Hematopoietic multipotent progenitor cell treated with erythropoietin and hydrocortisone succinate and interleukin-3 and kit ligand, for 4 days (in vitro differentiated cells): ENCODE results near the gene SEC24B.
A peak's percentile ranks its signal among the peaks of the same experiment; 100 is the strongest.
"Not testable (repeated sequence)": the region's sequence is repeated elsewhere in the genome, so short reads cannot be mapped to it uniquely, and the experiment has no call there.

ENCODE experiments used
- DNase-seq: peaks from one replicate; pipeline ENCODE4 v3.0.0-alpha.2; 2015

Gene SEC24B

DNA sequence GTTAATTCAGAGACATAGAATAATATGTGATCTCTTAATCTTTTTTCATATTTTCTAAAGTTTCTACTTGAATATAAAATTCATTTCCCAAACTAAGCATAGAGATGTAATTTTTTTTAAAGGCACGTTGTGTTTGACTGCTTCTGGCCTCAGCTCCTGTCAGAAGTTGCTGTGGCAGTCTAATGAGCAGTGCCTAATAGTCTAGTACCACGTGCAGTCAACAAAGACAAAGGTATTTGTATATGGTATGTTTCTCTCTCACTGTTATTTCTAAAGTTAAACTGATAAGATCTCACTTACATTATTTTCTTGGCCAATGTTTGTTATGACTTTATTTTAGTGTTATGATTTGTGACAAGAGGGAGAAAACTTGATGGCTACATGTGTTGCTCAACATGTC, 77.8 kb downstream of the SEC24B start:
- DNase-seq: no peak

GRCh38 chr4:109513368-109513767, 79.8 kb downstream of the SEC24B start:
- not testable (repeated sequence) for DNase-seq

DNA sequence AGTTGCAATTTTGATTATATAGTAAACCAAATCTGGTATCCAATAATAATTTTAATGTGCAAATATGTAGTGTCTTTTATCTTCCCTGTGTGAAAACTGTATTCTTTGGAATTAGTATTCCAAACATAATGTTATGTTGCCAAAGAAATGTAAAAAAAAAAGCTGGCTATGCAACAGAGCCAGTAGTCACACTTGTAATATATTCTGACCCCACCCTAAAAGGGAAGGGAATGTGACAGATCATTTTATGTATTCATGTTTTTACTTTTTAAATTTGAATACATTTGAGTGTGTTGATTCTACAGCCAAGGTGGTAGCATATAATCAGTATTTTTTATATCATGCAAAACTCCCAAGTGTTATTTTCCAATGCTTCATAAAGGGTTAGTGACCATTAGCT, 98.6 kb downstream of the SEC24B start:
- DNase-seq: no peak

DNA sequence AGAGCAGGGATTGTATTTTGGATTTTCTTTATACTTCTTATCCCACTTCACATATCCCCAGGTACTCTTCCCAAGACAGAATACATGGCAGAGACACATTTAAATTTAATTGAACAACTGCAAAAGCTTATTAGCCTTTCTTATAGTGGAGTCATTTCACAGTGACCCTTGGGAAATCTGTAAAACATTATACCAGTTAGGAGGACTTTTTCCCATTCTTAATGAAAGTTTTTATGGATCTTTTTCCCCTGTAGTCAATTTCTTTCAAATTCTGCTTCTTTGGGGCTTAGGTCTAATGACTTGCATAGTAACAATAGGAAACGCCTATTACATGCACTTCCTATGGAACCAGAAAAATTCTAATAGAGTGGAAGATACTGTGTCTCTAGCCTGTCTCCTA, 111.8 kb downstream of the SEC24B start:
- no peak for DNase-seq

- no peak for DNase-seq
Observed at GRCh38 chr4:109547394-109547793, 113.8 kb downstream of the SEC24B start.

DNA sequence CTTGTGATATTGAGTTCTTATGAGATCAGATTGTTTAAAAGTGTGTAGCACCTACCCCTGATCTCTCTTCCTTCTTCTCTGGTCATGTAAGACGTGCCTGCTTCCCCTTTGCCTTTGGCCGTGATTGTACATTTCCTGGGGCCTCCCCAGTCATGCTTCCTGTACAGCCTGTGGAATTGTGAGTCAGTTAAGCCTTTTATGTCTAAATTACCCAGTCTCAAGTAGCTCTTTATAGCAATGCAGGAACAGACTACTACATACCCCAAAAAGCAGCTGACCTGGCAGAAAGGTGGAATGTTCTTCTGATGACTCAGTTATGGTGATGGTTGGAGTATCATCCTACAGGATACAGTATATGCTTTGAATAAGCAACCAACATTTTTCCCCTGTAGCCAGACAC, 115.0 kb downstream of the SEC24B start:
- peak; percentile 28 for DNase-seq

DNA sequence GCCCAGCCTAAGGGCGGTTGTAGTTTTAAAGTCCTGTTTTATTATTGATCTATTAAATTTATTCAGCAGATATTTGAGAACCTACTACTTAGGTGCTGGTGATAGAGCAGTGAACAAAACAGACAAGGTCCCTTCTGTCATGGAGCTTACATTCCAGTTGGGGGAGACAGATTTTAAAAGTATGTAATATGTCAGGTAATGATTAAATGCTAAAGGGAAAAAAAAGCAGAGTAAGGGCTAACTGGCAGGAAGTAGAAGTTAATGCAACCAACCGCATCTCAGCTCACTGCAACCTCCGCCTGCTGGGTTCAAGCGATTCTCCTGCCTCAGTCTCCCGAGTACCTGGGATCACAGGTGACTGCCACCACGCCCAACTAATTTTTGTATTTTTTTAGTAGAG, 118.6 kb downstream of the SEC24B start:
- peak; percentile 24 for DNase-seq

DNA sequence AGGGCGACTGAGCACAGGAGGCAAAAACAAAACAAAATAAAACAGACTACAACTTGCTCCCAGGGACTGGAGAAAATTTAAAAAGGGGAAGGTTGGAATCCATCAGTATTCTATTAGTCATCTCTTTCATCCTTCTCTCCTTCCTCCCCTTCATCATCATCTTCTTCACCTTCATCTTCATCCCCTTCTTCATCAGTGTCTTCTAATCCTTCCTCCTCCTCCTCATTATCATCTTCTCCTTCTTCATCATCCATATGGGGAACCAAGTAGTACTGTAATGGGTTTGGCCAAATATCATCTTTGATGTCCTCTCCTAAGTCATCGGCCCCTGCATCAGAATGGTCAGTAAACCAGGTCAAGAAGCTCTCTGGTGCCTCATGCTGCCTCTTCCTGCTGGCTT, 119.5 kb downstream of the SEC24B start:
- no peak for DNase-seq

DNA sequence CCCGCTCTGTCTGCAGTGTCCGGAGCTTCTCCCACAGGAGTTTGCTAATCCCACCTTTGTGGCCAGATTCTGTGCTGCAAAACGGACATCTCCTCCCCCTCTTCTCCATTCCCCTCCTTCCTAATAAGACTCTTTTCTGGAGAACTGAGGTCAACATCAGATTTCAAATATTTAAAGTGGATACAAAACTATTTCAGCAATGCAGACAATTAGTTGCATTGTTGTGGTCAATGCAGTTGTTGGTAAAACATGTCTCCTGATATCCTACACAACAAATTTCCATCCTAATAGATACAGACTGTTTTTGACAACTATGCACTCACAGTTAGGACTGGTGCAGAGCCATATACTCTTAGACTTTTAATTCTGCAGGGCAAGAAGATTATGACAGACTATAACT, 121.4 kb downstream of the SEC24B start:
- DNase-seq: no peak

GRCh38 chr4:109557433-109557832, 123.8 kb downstream of the SEC24B start:
- no peak for DNase-seq

GRCh38 chr4:109558095-109558494, 124.5 kb downstream of the SEC24B start:
- DNase-seq: peak; percentile 20

GRCh38 chr4:109559625-109559982, 126.0 kb downstream of the SEC24B start:
- no peak for DNase-seq

- peak; percentile 97 for DNase-seq
Observed at GRCh38 chr4:109559983-109560686, 126.5 kb downstream of the SEC24B start, which contains the start of gene MCUB. Gene MCUB (plus strand): TSS chr4:109560246. CDS start chr4:109560338, 92 bp downstream.

DNA sequence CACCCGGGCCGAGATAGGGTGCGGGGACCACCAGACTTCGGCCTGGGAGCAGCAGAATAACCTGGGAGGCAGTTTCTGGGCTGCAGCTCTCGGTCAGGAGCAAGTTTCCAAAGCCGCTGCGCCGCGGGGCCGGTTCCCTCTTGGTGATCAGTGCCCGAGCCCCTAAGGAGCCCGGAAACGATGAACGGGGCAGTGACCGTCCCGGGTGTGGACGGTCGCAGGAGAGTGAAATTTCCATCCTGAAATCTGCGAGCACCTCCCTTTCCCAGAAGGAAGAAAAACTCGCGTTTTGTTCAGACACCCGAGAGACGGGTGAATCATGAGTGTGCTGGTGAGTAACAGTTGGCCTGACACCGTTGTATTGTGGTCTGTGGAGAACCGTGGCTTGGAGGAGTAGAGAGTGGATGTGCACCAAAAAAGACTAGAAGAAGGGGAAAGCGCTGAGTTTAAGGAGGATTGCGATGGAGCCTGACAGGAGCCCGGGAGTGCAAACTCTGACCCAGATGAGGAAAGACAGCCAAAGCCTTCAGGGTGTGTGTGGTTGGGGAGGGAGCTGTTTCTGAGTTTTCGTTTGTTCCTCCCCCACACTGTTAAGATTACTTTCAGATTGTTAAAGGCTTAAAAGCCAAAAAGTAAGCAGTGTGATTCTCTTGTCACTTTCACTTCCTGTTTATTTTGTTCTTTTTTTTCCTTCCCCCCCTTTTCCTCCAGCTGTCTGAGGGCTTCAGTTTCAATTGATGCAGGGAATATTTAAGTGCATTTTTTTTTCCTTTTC, 127.3 kb downstream of the SEC24B start:
- peak; percentile 71 for DNase-seq

- no peak for DNase-seq
Observed at GRCh38 chr4:109562457-109563239, 129.0 kb downstream of the SEC24B start.

- no peak for DNase-seq
Observed at GRCh38 chr4:109571494-109571893, 137.9 kb downstream of the SEC24B start.

DNA sequence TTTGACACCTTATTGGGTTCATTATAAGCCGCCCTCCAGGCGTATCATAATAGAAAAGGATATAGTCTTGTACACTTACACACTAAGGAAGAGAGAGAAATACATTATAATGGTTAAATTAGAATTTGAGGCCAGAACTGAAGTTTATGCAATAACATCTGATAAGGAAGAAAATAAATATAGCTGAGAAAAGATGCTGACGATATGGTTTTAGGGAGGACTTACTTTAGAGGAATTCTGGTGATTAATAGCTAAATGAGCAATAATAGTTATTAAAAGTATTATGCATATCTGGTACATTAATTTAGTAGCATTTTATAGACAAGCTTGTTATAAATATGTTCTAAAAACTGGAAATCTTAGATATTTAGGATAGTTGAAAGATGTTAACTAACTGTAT, 138.5 kb downstream of the SEC24B start:
- DNase-seq: no peak

- peak; percentile 74 for DNase-seq
Observed at GRCh38 chr4:109574443-109574850, 140.8 kb downstream of the SEC24B start.

GRCh38 chr4:109574931-109575804, 141.6 kb downstream of the SEC24B start:
- DNase-seq: peak; percentile 35

DNA sequence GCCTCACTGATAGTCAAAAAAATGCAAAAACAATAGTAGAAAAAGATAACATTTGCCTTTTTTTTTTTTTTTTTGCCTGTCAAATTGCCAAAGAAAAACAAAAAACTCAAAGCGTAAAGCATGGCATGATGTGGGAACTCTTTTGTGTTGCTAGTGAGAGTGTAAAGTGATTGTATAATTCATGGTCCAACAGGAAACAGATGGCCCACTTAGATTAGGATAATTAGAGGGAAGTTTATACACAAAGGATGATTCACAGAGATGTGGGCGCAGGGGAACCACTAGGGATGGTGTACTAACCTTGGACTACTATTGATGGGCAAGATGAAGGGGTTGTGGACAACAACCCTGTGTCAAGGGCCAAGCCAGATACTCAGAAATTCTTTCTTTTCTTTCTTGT, 142.8 kb downstream of the SEC24B start:
- DNase-seq: peak; percentile 89

DNA sequence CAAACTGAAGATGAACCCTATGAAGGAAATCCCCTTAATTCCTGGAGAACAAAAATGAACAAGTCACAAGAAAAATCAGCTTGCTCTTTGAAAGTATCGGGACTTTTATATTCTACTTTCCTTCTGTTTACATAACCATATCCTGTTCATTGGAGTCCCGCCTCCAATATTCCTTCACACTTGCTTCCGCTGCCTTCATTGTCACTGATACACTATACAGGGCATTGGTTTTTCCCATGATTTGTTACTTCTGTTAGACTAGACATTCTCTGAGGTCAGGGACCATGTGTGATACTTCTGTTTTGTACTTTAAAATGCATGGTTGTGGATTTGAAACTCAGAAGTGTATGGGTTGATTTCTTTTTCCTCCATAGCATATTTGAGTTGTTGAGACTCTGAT, 145.2 kb downstream of the SEC24B start:
- DNase-seq: no peak

GRCh38 chr4:109579997-109580396, 146.4 kb downstream of the SEC24B start:
- not testable (repeated sequence) for DNase-seq

DNA sequence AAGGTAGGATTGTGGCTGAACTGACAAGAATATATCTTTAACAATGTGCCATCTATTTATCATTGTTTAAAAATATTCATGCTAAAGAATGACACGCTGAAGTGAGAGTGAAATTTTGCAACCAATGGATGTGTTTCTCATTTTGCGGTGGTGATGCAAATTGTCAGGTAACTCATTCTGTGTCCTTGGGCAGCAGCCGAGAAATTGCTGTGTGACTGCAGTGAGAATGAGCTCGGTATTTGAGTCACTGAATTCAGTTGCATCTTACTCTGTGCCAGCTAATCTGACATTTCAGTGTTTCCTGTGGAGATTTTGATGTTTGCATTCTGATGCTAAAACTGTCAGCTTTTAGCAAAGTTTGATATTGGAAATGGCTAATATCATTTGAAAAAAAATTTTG, 154.6 kb downstream of the SEC24B start:
- peak; percentile 24 for DNase-seq
